Measurements from ENCODE around the gene ADAMTS2. TPM values are rescaled to one million over a fixed set of nuclear protein-coding genes. Genes with fewer than 3 reads are reported as not detected.

Gene ADAMTS2
- total and polyA plus RNA-seq, 2 donors from 2014 or later, result 2.0 to 13.6 TPM

GRCh38 chr5:179183481-179183880, 161.8 kb downstream of the ADAMTS2 start:
- TF ChIP-seq CTCF (IDR thresholded peaks at IDR 0.05; ENCODE audit: borderline replicate concordance, extremely low read depth, insufficient read depth), result no peak
- H3K9me3 ChIP-seq (ENCODE audit: control insufficient read depth in 2 of 3, insufficient read depth in 1 of 3, low read length in 3 of 3), result no peaks in the 10 kb centered on the region
- H3K27ac ChIP-seq (ENCODE audit: low read depth in 2 of 2, low read length in 2 of 2), result no peak overlapping the region
- no peaks in the 10 kb centered on the region for H3K27me3 ChIP-seq (ENCODE audit: control insufficient read depth, insufficient read depth, low read length)
- no peaks in the 10 kb centered on the region for H3K4me1 ChIP-seq (ENCODE audit: control insufficient read depth in 2 of 3, insufficient read depth in 2 of 3, low read depth in 1 of 3, low read length in 3 of 3)
- DNase-seq (peak in 1 of 5 donors; percentile 54), FAIRE-seq (no peak)
- H3K4me3 ChIP-seq (ENCODE audit: low read length in 3 of 3), result no peak overlapping the region
- H3K9ac ChIP-seq (ENCODE audit: low read length in 3 of 3), result no peak overlapping the region
- intact Hi-C loops (cut with DNase I), result no loop called here
- H3K36me3 ChIP-seq (ENCODE audit: control insufficient read depth in 2 of 3, insufficient read depth in 3 of 3, low read length in 3 of 3), result no peaks in the 10 kb centered on the region

GRCh38 chr5:179182601-179183000, 162.7 kb downstream of the ADAMTS2 start:
- no peak overlapping the region for H3K4me3 ChIP-seq (ENCODE audit: low read length in 3 of 3)
- no peaks in the 10 kb centered on the region for H3K36me3 ChIP-seq (ENCODE audit: control insufficient read depth in 2 of 3, insufficient read depth in 3 of 3, low read length in 3 of 3)
- no peak overlapping the region for H3K27ac ChIP-seq (ENCODE audit: low read depth in 2 of 2, low read length in 2 of 2)
- no peaks in the 10 kb centered on the region for H3K27me3 ChIP-seq (ENCODE audit: control insufficient read depth, insufficient read depth, low read length)
- no peak overlapping the region for H3K9ac ChIP-seq (ENCODE audit: low read length in 3 of 3)
- DNase-seq (peak in 1 of 5 donors; percentile 64), FAIRE-seq (no peak)
- TF ChIP-seq CTCF (IDR thresholded peaks at IDR 0.05; ENCODE audit: borderline replicate concordance, extremely low read depth, insufficient read depth), result no peak
- H3K9me3 ChIP-seq (ENCODE audit: control insufficient read depth in 2 of 3, insufficient read depth in 1 of 3, low read length in 3 of 3), result no peaks in the 10 kb centered on the region
- H3K4me1 ChIP-seq (ENCODE audit: control insufficient read depth in 2 of 3, insufficient read depth in 2 of 3, low read depth in 1 of 3, low read length in 3 of 3), result no peaks in the 10 kb centered on the region
- intact Hi-C loops (cut with DNase I), result no loop called here

- intact Hi-C loops (cut with DNase I), result no loop called here
- no peak overlapping the region for H3K27ac ChIP-seq (ENCODE audit: low read depth in 2 of 2, low read length in 2 of 2)
- H3K36me3 ChIP-seq (ENCODE audit: control insufficient read depth in 2 of 3, insufficient read depth in 3 of 3, low read length in 3 of 3), result no peaks in the 10 kb centered on the region
- DNase-seq (peak in 1 of 5 donors; percentile 56), FAIRE-seq (no peak)
- H3K4me1 ChIP-seq (ENCODE audit: control insufficient read depth in 2 of 3, insufficient read depth in 2 of 3, low read depth in 1 of 3, low read length in 3 of 3), result no peaks in the 10 kb centered on the region
- no peak overlapping the region for H3K4me3 ChIP-seq (ENCODE audit: low read length in 3 of 3)
- TF ChIP-seq CTCF (IDR thresholded peaks at IDR 0.05; ENCODE audit: borderline replicate concordance, extremely low read depth, insufficient read depth), result no peak
- H3K9ac ChIP-seq (ENCODE audit: low read length in 3 of 3), result no peak overlapping the region
- H3K27me3 ChIP-seq (ENCODE audit: control insufficient read depth, insufficient read depth, low read length), result no peaks in the 10 kb centered on the region
- no peaks in the 10 kb centered on the region for H3K9me3 ChIP-seq (ENCODE audit: control insufficient read depth in 2 of 3, insufficient read depth in 1 of 3, low read length in 3 of 3)
These were observed 163.3 kb downstream of the ADAMTS2 start for GRCh38 chr5:179181988-179182387.

Measured in kidney (tissue), 14 donors.